H1 (cell line): ENCODE measurements around the gene MRPL34. TPM values are rescaled to one million over a fixed set of nuclear protein-coding genes. Genes with fewer than 3 reads are reported as not detected.

Experiments
- CTCF ChIA-PET: fragments of 300-600 bp; sonication (Branson Sonifier 250); formaldehyde crosslinking; loops from one replicate; lab custom pipeline; 2021; ENCODE audit not compliant: partially characterized antibody; lab: Charles Lee
- POLR2A ChIA-PET: fragments of 300-600 bp; sonication (Branson Sonifier 250); formaldehyde crosslinking; loops from one replicate; lab custom pipeline; 2021; ENCODE audit warnings: inconsistent platforms; ENCODE audit not compliant: partially characterized antibody; lab: Charles Lee
- DNase-seq, 2 experiments: peaks; one replicate each; pipeline versions ENCODE4 v3.0.0 to v3.0.0-alpha.2; 2010 to 2022; ENCODE audit warnings: low spot score in 2 of 2, low read depth in 1 of 2, mixed read lengths in 1 of 2
- FAIRE-seq: peaks from 2 replicates; lab custom pipeline; 2011; peaks lifted over from hg19 to GRCh38; lab: Jason Lieb, UNC
- H2AFZ ChIP-seq: 2 replicates; pipeline ENCODE4 v1.8.1; 2012; ENCODE audit warnings: low read length, inconsistent platforms
- H2AK5ac ChIP-seq: 2 replicates; pipeline ENCODE4 v1.6.1; 2013; ENCODE audit warnings: low read depth, low read length
- H2BK120ac ChIP-seq: replicated peaks from 2 replicates; pipeline ENCODE3; 2013; ENCODE audit warnings: low read depth, low read length, inconsistent platforms
- H2BK12ac ChIP-seq: 2 replicates; pipeline ENCODE4 v1.6.1; 2013; ENCODE audit warnings: low read depth, low read length
- H2BK15ac ChIP-seq: 2 replicates; pipeline ENCODE4 v1.6.1; 2013; ENCODE audit warnings: low read length
- H2BK20ac ChIP-seq: 2 replicates; pipeline ENCODE4 v1.6.1; 2013; ENCODE audit warnings: low read length
- H2BK5ac ChIP-seq: 2 replicates; pipeline ENCODE4 v1.6.1; 2013; ENCODE audit warnings: low read depth, low read length
- H3K14ac ChIP-seq: 2 replicates; pipeline ENCODE4 v1.6.1; 2013; ENCODE audit warnings: inconsistent platforms; ENCODE audit not compliant: insufficient read length
- H3K18ac ChIP-seq: 2 replicates; pipeline ENCODE4 v1.6.1; 2013; ENCODE audit warnings: low read length; ENCODE audit errors: extremely low read depth
- H3K23ac ChIP-seq: 2 replicates; pipeline ENCODE4 v1.6.1; 2013; ENCODE audit warnings: inconsistent platforms; ENCODE audit not compliant: insufficient read length
- H3K23me2 ChIP-seq: 2 replicates; pipeline ENCODE4 v1.6.1; 2013; ENCODE audit warnings: low read depth, low read length
- H3K27ac ChIP-seq: 2 replicates; pipeline ENCODE4 v1.6.1; 2011; ENCODE audit warnings: low read depth, low read length, inconsistent platforms
- H3K27me3 ChIP-seq, 4 experiments: replicated peaks in 1 of 4; 1 replicate in 1 of 4; 2 replicates in 3 of 4; pipeline versions ENCODE4 v1.6.1 to v1.8.1; 2011 to 2013; ENCODE audit warnings: low read length in 3 of 4, mild to moderate bottlenecking in 3 of 4, inconsistent platforms in 2 of 4, mixed read lengths in 2 of 4, moderate library complexity in 1 of 4; ENCODE audit not compliant: control insufficient read depth in 3 of 4, insufficient read depth in 3 of 4; ENCODE audit errors: extremely low read depth in 1 of 4
- H3K36me3 ChIP-seq, 4 experiments: 2 replicates each; pipeline versions ENCODE4 v1.6.1 to v1.8.1; 2011 to 2013; ENCODE audit warnings: mild to moderate bottlenecking in 4 of 4, low read length in 3 of 4, moderate library complexity in 2 of 4, control low read depth in 1 of 4, inconsistent platforms in 1 of 4; ENCODE audit not compliant: insufficient read depth in 4 of 4, control insufficient read depth in 2 of 4
- H3K4ac ChIP-seq: replicated peaks from 2 replicates; pipeline ENCODE3; 2013; ENCODE audit warnings: low read length, low read depth, mixed read lengths, inconsistent platforms; ENCODE audit not compliant: insufficient read length
- H3K4me1 ChIP-seq, 4 experiments: replicated peaks in 1 of 4; 1 replicate in 1 of 4; 2 replicates in 3 of 4; pipeline versions ENCODE4 v1.6.1 to v1.8.1; 2011 to 2013; ENCODE audit warnings: low read length in 3 of 4, inconsistent platforms in 2 of 4, mixed read lengths in 1 of 4; ENCODE audit not compliant: insufficient read depth in 4 of 4, control insufficient read depth in 3 of 4
- H3K4me2 ChIP-seq, 2 experiments: 2 replicates each; pipeline versions ENCODE4 v1.6.1 to v1.8.1; 2011 to 2013; ENCODE audit warnings: low read depth in 2 of 2, low read length in 2 of 2, control low read depth in 1 of 2, inconsistent platforms in 1 of 2, mild to moderate bottlenecking in 1 of 2; ENCODE audit not compliant: insufficient read depth in 1 of 2
- H3K4me3 ChIP-seq, 4 experiments: fragments of 200-600, 300-600 bp in 1 of 4; sonication (generic), shearing (Covaris generic), sonication (Bioruptor Twin) in 1 of 4; 2 replicates each; pipeline versions ENCODE4 v1.5.1 to v1.8.1; 2011 to 2016; ENCODE audit warnings: low read length in 4 of 4, low read depth in 3 of 4, control low read depth in 2 of 4, inconsistent platforms in 2 of 4, mild to moderate bottlenecking in 2 of 4, mixed read lengths in 1 of 4, moderate library complexity in 1 of 4; ENCODE audit not compliant: insufficient read depth in 2 of 4; ENCODE audit errors: extremely low read depth in 1 of 4
- H3K56ac ChIP-seq: replicated peaks from 2 replicates; pipeline ENCODE3; 2013; ENCODE audit warnings: low read depth, mild to moderate bottlenecking, mixed read lengths, low read length, inconsistent platforms; ENCODE audit not compliant: insufficient read length
- H3K79me1 ChIP-seq: 2 replicates; pipeline ENCODE4 v1.6.1; 2013; ENCODE audit warnings: low read depth, low read length, control low read depth
- H3K79me2 ChIP-seq, 2 experiments: 2 replicates each; pipeline versions ENCODE4 v1.6.1 to v1.8.1; 2012 to 2013; ENCODE audit warnings: low read length in 2 of 2, mild to moderate bottlenecking in 2 of 2, inconsistent platforms in 1 of 2; ENCODE audit not compliant: insufficient read depth in 2 of 2, control insufficient read depth in 1 of 2
- H3K9ac ChIP-seq, 4 experiments: replicated peaks in 1 of 4; 1 replicate in 1 of 4; 2 replicates in 3 of 4; pipeline versions ENCODE4 v1.6.1 to v1.8.1; 2011 to 2013; ENCODE audit warnings: low read depth in 3 of 4, low read length in 3 of 4, control low read depth in 2 of 4, mild to moderate bottlenecking in 2 of 4, moderate library complexity in 2 of 4, inconsistent platforms in 1 of 4; ENCODE audit errors: extremely low read depth in 1 of 4
- H3K9me3 ChIP-seq, 2 experiments: 2 replicates each; pipeline versions ENCODE4 v1.6.1 to v1.8.1; 2012 to 2013; ENCODE audit warnings: mild to moderate bottlenecking in 2 of 2, moderate library complexity in 2 of 2, control low read depth in 1 of 2, inconsistent platforms in 1 of 2, low read depth in 1 of 2, low read length in 1 of 2, mixed read lengths in 1 of 2; ENCODE audit not compliant: insufficient read depth in 2 of 2
- H4K20me1 ChIP-seq, 2 experiments: replicated peaks in 1 of 2; 2 replicates each; pipeline versions ENCODE3 to v1.8.1; 2011 to 2013; ENCODE audit warnings: inconsistent platforms in 2 of 2, low read length in 2 of 2, mild to moderate bottlenecking in 1 of 2; ENCODE audit not compliant: insufficient read depth in 2 of 2, control insufficient read depth in 1 of 2
- H4K5ac ChIP-seq: 2 replicates; pipeline ENCODE4 v1.6.1; 2013; ENCODE audit warnings: low read length, low read depth, mixed read lengths, inconsistent platforms; ENCODE audit not compliant: insufficient read length
- H4K8ac ChIP-seq: 2 replicates; pipeline ENCODE4 v1.8.0; 2013; ENCODE audit warnings: mild to moderate bottlenecking, moderate library complexity, low read length, inconsistent platforms; ENCODE audit not compliant: insufficient read depth; ENCODE audit errors: extremely low read depth
- H4K91ac ChIP-seq: replicated peaks from 2 replicates; pipeline ENCODE3; 2013; ENCODE audit warnings: low read length, mixed read lengths, inconsistent platforms; ENCODE audit not compliant: insufficient read length
- KDM4A ChIP-seq: IDR thresholded peaks from one replicate; pipeline ENCODE4 v1.7.1; 2012; ENCODE audit warnings: low read depth, mild to moderate bottlenecking, moderate library complexity, low read length, inconsistent platforms; ENCODE audit not compliant: severe bottlenecking
- MAFK ChIP-seq: IDR thresholded peaks from 2 replicates; pipeline ENCODE4 v1.6.1; 2012; ENCODE audit warnings: low read depth, mild to moderate bottlenecking, improper control_type of control experiment, low read length
- POLR2AphosphoS5 ChIP-seq: IDR thresholded peaks from 2 replicates; pipeline ENCODE4 v1.6.1; 2011; ENCODE audit warnings: low read depth, low read length
- RBBP5 ChIP-seq: IDR thresholded peaks from 2 replicates; pipeline ENCODE4 v1.7.1; 2012; ENCODE audit warnings: low read depth, mild to moderate bottlenecking, inconsistent platforms, low read length, moderate library complexity, borderline replicate concordance
- RXRA ChIP-seq: IDR thresholded peaks from 2 replicates; pipeline ENCODE4 v1.6.1; 2011; ENCODE audit warnings: low read depth, mild to moderate bottlenecking, low read length, moderate library complexity; ENCODE audit not compliant: insufficient read depth
- SIRT6 ChIP-seq: IDR thresholded peaks from one replicate; pipeline ENCODE4 v1.7.1; 2012; ENCODE audit warnings: low read length, inconsistent platforms
- WGBS, 2 experiments: shearing (Covaris generic) in 1 of 2; methylation state at CpG; one replicate each; pipeline versions ENCODE4 v1.1.6 to v1.1.7; 2013 to 2015; ENCODE audit warnings: low lambda C conversion rate in 2 of 2, mixed read lengths in 2 of 2, inconsistent platforms in 1 of 2, low coverage in 1 of 2, missing lambda C conversion rate in 1 of 2; ENCODE audit not compliant: insufficient replicate concordance in 2 of 2, insufficient coverage in 1 of 2, insufficient read length in 1 of 2; ENCODE audit errors: extremely low coverage in 1 of 2, missing lambda C conversion rate in 1 of 2; 5-methylcytosine and 5-hydroxymethylcytosine counted together
- polyA plus RNA-seq, 7 experiments: library from polyadenylated mRNA; depleted of rRNA in 3 of 7; stranded (reverse) in 5 of 7; unstranded in 2 of 7; fragments of >200 nt in 5 of 7; fragments of 200-250 nt in 2 of 7; gene quantifications; 1 replicate in 5 of 7; 2 replicates in 1 of 7; 4 replicates in 1 of 7; pipeline versions ENCODE4 v1.2.1 to v1.2.3, GENCODE V29; 2011 to 2013; ENCODE audit warnings: missing spikeins in 2 of 7, mixed read lengths in 2 of 7
- total RNA-seq: library from RNA; stranded (reverse); fragmentation: NEBNext Ultra II Directional; extraction: Animal tissue kit (Norgen Biotek cat#: 25700); gene quantifications from 2 replicates; pipeline ENCODE4 v1.2.1, GENCODE V29; 2021

The MRPL34 gene
- total and polyA plus RNA-seq, 2 of the 8 experiments (the other 6 are each of a cell fraction or from before 2014, with no cell fraction given) = 91.9 to 99.6 TPM

DNA sequence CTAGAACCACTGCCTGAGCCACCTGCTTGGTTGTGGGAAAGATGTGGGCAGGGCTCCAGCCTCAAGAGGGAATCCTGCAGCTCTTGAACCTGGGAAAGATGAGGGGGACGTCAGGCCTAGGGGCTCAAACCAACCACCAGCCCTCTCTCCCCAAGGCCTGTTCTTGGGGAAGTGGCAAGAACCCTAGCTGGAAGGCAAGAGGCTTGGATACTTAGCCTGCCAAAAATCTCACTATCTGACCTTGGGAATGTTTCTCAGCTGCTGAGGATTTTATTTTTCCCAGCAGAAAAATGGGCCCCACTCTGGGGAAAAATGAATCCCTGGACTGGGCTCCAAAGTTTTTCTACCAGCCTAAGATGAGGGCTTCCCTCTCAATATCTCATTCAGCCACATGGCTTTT, 45.7 kb upstream of the MRPL34 start:
- peaks cover 0 to 13% (median 3%) of the 10 kb centered on the region in 4 experiments; a peak in 3 of 8 replicates for H3K36me3 ChIP-seq
- H2BK15ac ChIP-seq = no peak overlapping the region; the same call in 1 of the 2 replicates
- H3K27me3 ChIP-seq = no peaks in the 10 kb centered on the region
- TF ChIP-seq POLR2AphosphoS5 (no peak), RXRA (no peak), SIRT6 (no peak), MAFK (no peak), RBBP5 (no peak), KDM4A (no peak)
- no peaks in the 10 kb centered on the region for H3K23me2 ChIP-seq
- H2AK5ac ChIP-seq = no peak overlapping the region
- H3K23ac ChIP-seq = no peak overlapping the region
- no peak overlapping the region for H2AFZ ChIP-seq
- 64% methylated on average over 1 of the region's 1 CpG; no CpG with 5 or more reads in 1 of the 2 experiments for WGBS, 2 experiments
- H2BK20ac ChIP-seq = no peak overlapping the region
- no peak for DNase-seq
- no peak overlapping the region for H2BK5ac ChIP-seq
- H4K8ac ChIP-seq = no peak overlapping the region
- ChIA-PET CTCF (interaction anchor here (0.8 to 5.3 kb wide), 15 partner anchors 10 to 132 kb away, joined by 3 to 56 read pairs (median 3); partner anchors contain the start of genes ANKLE1, DDA1, MRPL34 and USE1), POLR2A (interaction anchor here (0.8 to 12.8 kb wide), 9 partner anchors 9 to 32 kb away, joined by 3 to 113 read pairs (median 4); partner anchors contain the start of gene ANKLE1)
- no peak for FAIRE-seq
- no peaks in the 10 kb centered on the region for H3K79me2 ChIP-seq
- peaks cover 0 to 5% (median 1%) of the 10 kb centered on the region in 4 experiments; a peak in 4 of 7 replicates for H3K4me1 ChIP-seq
- H3K4me2 ChIP-seq = no peak overlapping the region
- H3K27ac ChIP-seq = no peak overlapping the region
- no peaks in the 10 kb centered on the region for H3K79me1 ChIP-seq
- H3K9ac ChIP-seq = no peak overlapping the region
- no peak overlapping the region for H3K4ac ChIP-seq
- H3K9me3 ChIP-seq = peaks cover 15 to 19% of the 10 kb centered on the region in 2 experiments; a peak in 3 of 4 replicates
- H4K91ac ChIP-seq = no peak overlapping the region
- no peaks in the 10 kb centered on the region for H4K20me1 ChIP-seq
- no peak overlapping the region for H3K14ac ChIP-seq
- H2BK120ac ChIP-seq = no peak overlapping the region
- no peak overlapping the region for H4K5ac ChIP-seq
- H3K4me3 ChIP-seq = no peak overlapping the region
- H3K56ac ChIP-seq = no peak overlapping the region
- H2BK12ac ChIP-seq = no peak overlapping the region
- H3K18ac ChIP-seq = no peak overlapping the region
